Measurements from ENCODE around the gene HLF.

- TF ChIP-seq RFX5 (IDR thresholded peaks at IDR 0.05; ENCODE audit: low read depth, low read length) (no peak), CTCF (IDR thresholded peaks at IDR 0.05 in 2 of 3, conservative IDR thresholded peaks at IDR 0.05 in 1 of 3; ENCODE audit: control insufficient read depth in 2 of 3, extremely low read depth in 1 of 3, insufficient read depth in 1 of 3, low read depth in 3 of 3, low read length in 3 of 3) (no peak), REST (IDR thresholded peaks at IDR 0.05; ENCODE audit: low read depth, low read length) (no peak), POLR2A (IDR thresholded peaks at IDR 0.05; ENCODE audit: low read depth, low read length) (no peak), TAF1 (IDR thresholded peaks at IDR 0.05; ENCODE audit: borderline replicate concordance, low read depth, low read length) (no peak), EZH2 (IDR thresholded peaks at IDR 0.05; ENCODE audit: borderline replicate concordance, control insufficient read depth, low read depth, low read length) (no peak), CHD1 (IDR thresholded peaks at IDR 0.05; ENCODE audit: low read depth, low read length) (no peak), PBX3 (IDR thresholded peaks at IDR 0.05; ENCODE audit: insufficient replicate concordance, low read depth, low read length) (no peak), POLR2AphosphoS5 (IDR thresholded peaks at IDR 0.05; ENCODE audit: low read length) (no peak), SMC3 (IDR thresholded peaks at IDR 0.05; ENCODE audit: borderline replicate concordance, low read length) (no peak), ESRRA (IDR thresholded peaks at IDR 0.05; ENCODE audit: low read length) (no peak)
Measured at GRCh38 chr17:55289106-55289446, 24.3 kb downstream of the HLF start.

Data from GM12878 (cell line).